SU-DHL-6 (cell line): ENCODE results near the gene DRC7.

Source experiments
- CTCF ChIP-seq: fragments of 200-600 bp; sonication (generic); IDR thresholded peaks from one replicate; pipeline ENCODE4 v1.5.1; 2017; ENCODE audit warnings: antibody characterized with exemption, mild to moderate bottlenecking, low read length, moderate library complexity; ENCODE audit not compliant: insufficient read depth, poor library complexity, severe bottlenecking
- EZH2phosphoT487 ChIP-seq: fragments of 200-600 bp; sonication (generic), shearing (Covaris generic); conservative IDR thresholded peaks from 2 replicates; pipeline ENCODE4 v1.6.1; 2018; ENCODE audit warnings: mild to moderate bottlenecking, antibody characterized with exemption, low read length, moderate library complexity, mixed read lengths

DNA sequence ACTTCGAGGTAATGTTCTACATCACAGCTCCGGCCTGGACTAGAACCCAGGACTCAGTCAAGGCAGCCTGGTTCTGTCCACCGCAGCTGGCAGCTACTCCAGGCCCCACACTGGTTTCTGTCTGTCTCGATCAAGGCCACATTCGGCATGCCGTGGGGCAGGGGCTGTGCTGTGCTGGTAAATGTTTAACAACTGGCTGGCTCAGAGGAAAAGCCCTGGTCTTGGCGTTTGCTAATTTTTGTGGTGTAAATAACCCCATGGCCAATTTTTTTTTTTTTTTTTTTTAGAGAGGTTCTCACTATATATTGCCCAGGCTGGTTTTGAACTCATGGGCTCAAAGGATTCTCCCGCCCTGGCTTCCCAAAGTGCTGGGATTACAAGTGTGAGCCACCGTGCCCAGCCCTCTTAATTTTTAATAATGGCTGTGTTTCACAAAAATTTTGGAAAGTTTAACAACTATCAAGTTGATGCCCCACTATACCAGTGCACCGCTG is 328 bp upstream of the DRC7 start:
- TF ChIP-seq CTCF (no peak), EZH2phosphoT487 (no peak)
